PC-9 (cell line): Measurements from ENCODE around the gene PTCD3.

ENCODE experiments used
- CTCF ChIP-seq: fragments of 200-600 bp; sonication (generic); conservative IDR thresholded peaks from 2 replicates; pipeline ENCODE4 v1.6.1; 2017; ENCODE audit warnings: mixed run types, antibody characterized with exemption, mild to moderate bottlenecking, moderate library complexity
- EZH2 ChIP-seq: fragments of 200-600 bp; sonication (generic); IDR thresholded peaks from 2 replicates; pipeline ENCODE4 v1.8.0; 2017; ENCODE audit warnings: antibody characterized with exemption, low read depth

- TF ChIP-seq CTCF (no peak), EZH2 (no peak)
Observed at GRCh38 chr2:86070868-86071267, 35.2 kb upstream of the PTCD3 start.
